ENCODE measurements around the gene TXNRD2. TPM values are rescaled to one million over a fixed set of nuclear protein-coding genes. Genes with fewer than 3 reads are reported as not detected.
A peak's percentile ranks its signal among the peaks of the same experiment; 100 is the strongest.

TXNRD2 gene
- total RNA-seq, 1 donor from 2014 or later: 15.0 TPM

- DNase-seq: peak; percentile 51
Observed at GRCh38 chr22:19904935-19905334, 36.7 kb downstream of the TXNRD2 start.

GRCh38 chr22:19904174-19904856 is 37.3 kb downstream of the TXNRD2 start:
- DNase-seq: no peak

GRCh38 chr22:19903513-19903912 is 38.1 kb downstream of the TXNRD2 start:
- DNase-seq: no peak

GRCh38 chr22:19903031-19903430 is 38.6 kb downstream of the TXNRD2 start:
- peak; percentile 75 for DNase-seq

GRCh38 chr22:19902245-19902715 is 39.3 kb downstream of the TXNRD2 start:
- no peak for DNase-seq

GRCh38 chr22:19901577-19902244 is 39.9 kb downstream of the TXNRD2 start:
- no peak for DNase-seq

- DNase-seq: no peak
Observed at GRCh38 chr22:19900707-19901436, 40.7 kb downstream of the TXNRD2 start.

GRCh38 chr22:19898831-19899567 is 42.6 kb downstream of the TXNRD2 start:
- no peak for DNase-seq

- DNase-seq: no peak
Observed at GRCh38 chr22:19898145-19898544, 43.5 kb downstream of the TXNRD2 start.

- DNase-seq: no peak
Observed at GRCh38 chr22:19897726-19898125, 43.9 kb downstream of the TXNRD2 start.

GRCh38 chr22:19896665-19897355 is 44.8 kb downstream of the TXNRD2 start:
- no peak for DNase-seq

- no peak for DNase-seq
Observed at GRCh38 chr22:19895160-19895849, 46.3 kb downstream of the TXNRD2 start.

- no peak for DNase-seq
Observed at GRCh38 chr22:19893363-19893762, 48.3 kb downstream of the TXNRD2 start.

GRCh38 chr22:19892925-19893324 is 48.7 kb downstream of the TXNRD2 start:
- no peak for DNase-seq

- DNase-seq: no peak
Observed at GRCh38 chr22:19892257-19892879, 49.2 kb downstream of the TXNRD2 start.

GRCh38 chr22:19891317-19892256 is 50.0 kb downstream of the TXNRD2 start:
- peak; percentile 78 for DNase-seq

- peak; percentile 57 for DNase-seq
Observed at GRCh38 chr22:19890502-19891316, 50.9 kb downstream of the TXNRD2 start.

- no peak for DNase-seq
Observed at GRCh38 chr22:19889951-19890350, 51.7 kb downstream of the TXNRD2 start.
